ENCODE measurements around the gene ZFP82.

The ZFP82 gene

GRCh38 chr19:36409841-36410240 lies 8.6 kb downstream of the ZFP82 start:
- Histone ChIP-seq H4K20me1 (ENCODE audit: insufficient read depth, low read length, poor library complexity, severe bottlenecking) (peaks cover 16% of the 10 kb centered on the region), H3K27me3 (ENCODE audit: insufficient read depth, low read length, poor library complexity, severe bottlenecking) (no peaks in the 10 kb centered on the region), H3K9ac (ENCODE audit: low read depth, low read length, poor library complexity, severe bottlenecking) (no peak overlapping the region), H2AFZ (ENCODE audit: low read length) (no peak overlapping the region), H3F3A (ENCODE audit: low read depth) (no peaks in the 10 kb centered on the region), H3K4me2 (ENCODE audit: low read depth, low read length, poor library complexity, severe bottlenecking) (no peak overlapping the region), H3K4me1 (ENCODE audit: insufficient read depth, low read length, poor library complexity, severe bottlenecking) (peaks cover 4% of the 10 kb centered on the region), H3K9me3 (ENCODE audit: insufficient read depth, low read depth, low read length) (no peaks in the 10 kb centered on the region), H3K36me3 (ENCODE audit: insufficient read depth, low read length) (peaks cover 50% of the 10 kb centered on the region; the same call in 1 of the 2 replicates), H3K9me2 (replicated peaks; ENCODE audit: low read depth, low read length) (no peaks in the 10 kb centered on the region), H3K79me2 (ENCODE audit: insufficient read depth, low read length) (peaks cover 60% of the 10 kb centered on the region), H3K4me3 (ENCODE audit: low read length, poor library complexity, severe bottlenecking) (no peak overlapping the region)
- TF ChIP-seq CTCF (conservative IDR thresholded peaks at IDR 0.05; ENCODE audit: low read length) (no peak), EZH2phosphoT487 (IDR thresholded peaks at IDR 0.05; ENCODE audit: borderline replicate concordance) (no peak)

GRCh38 chr19:36408101-36408500 lies 10.3 kb downstream of the ZFP82 start:
- TF ChIP-seq CTCF (conservative IDR thresholded peaks at IDR 0.05; ENCODE audit: low read length) (no peak), EZH2phosphoT487 (IDR thresholded peaks at IDR 0.05; ENCODE audit: borderline replicate concordance) (no peak)
- peaks cover 4% of the 10 kb centered on the region for H3K4me1 ChIP-seq (ENCODE audit: insufficient read depth, low read length, poor library complexity, severe bottlenecking)
- peaks cover 16% of the 10 kb centered on the region for H4K20me1 ChIP-seq (ENCODE audit: insufficient read depth, low read length, poor library complexity, severe bottlenecking)
- H3K9me2 ChIP-seq (replicated peaks; ENCODE audit: low read depth, low read length), result no peaks in the 10 kb centered on the region
- H3K9ac ChIP-seq (ENCODE audit: low read depth, low read length, poor library complexity, severe bottlenecking), result no peak overlapping the region
- no peak overlapping the region for H3K4me2 ChIP-seq (ENCODE audit: low read depth, low read length, poor library complexity, severe bottlenecking)
- no peaks in the 10 kb centered on the region for H3F3A ChIP-seq (ENCODE audit: low read depth)
- H3K9me3 ChIP-seq (ENCODE audit: insufficient read depth, low read depth, low read length), result no peaks in the 10 kb centered on the region
- peaks cover 60% of the 10 kb centered on the region; the same call in 1 of the 2 replicates for H3K36me3 ChIP-seq (ENCODE audit: insufficient read depth, low read length)
- H2AFZ ChIP-seq (ENCODE audit: low read length), result no peak overlapping the region
- H3K4me3 ChIP-seq (ENCODE audit: low read length, poor library complexity, severe bottlenecking), result no peak overlapping the region
- H3K27me3 ChIP-seq (ENCODE audit: insufficient read depth, low read length, poor library complexity, severe bottlenecking), result no peaks in the 10 kb centered on the region
- peaks cover 43% of the 10 kb centered on the region for H3K79me2 ChIP-seq (ENCODE audit: insufficient read depth, low read length)

- Histone ChIP-seq H3K27me3 (ENCODE audit: insufficient read depth, low read length, poor library complexity, severe bottlenecking) (no peaks in the 10 kb centered on the region), H3K79me2 (ENCODE audit: insufficient read depth, low read length) (peaks cover 8% of the 10 kb centered on the region; the same call in 1 of the 2 replicates), H3K9me3 (ENCODE audit: insufficient read depth, low read depth, low read length) (no peaks in the 10 kb centered on the region), H3F3A (ENCODE audit: low read depth) (no peaks in the 10 kb centered on the region), H3K9ac (ENCODE audit: low read depth, low read length, poor library complexity, severe bottlenecking) (no peak overlapping the region), H4K20me1 (ENCODE audit: insufficient read depth, low read length, poor library complexity, severe bottlenecking) (no peaks in the 10 kb centered on the region), H3K9me2 (replicated peaks; ENCODE audit: low read depth, low read length) (no peaks in the 10 kb centered on the region), H3K4me3 (ENCODE audit: low read length, poor library complexity, severe bottlenecking) (no peak overlapping the region), H3K4me1 (ENCODE audit: insufficient read depth, low read length, poor library complexity, severe bottlenecking) (no peaks in the 10 kb centered on the region), H2AFZ (ENCODE audit: low read length) (no peak overlapping the region), H3K4me2 (ENCODE audit: low read depth, low read length, poor library complexity, severe bottlenecking) (no peak overlapping the region), H3K36me3 (ENCODE audit: insufficient read depth, low read length) (peaks cover 76% of the 10 kb centered on the region; the same call in 1 of the 2 replicates)
- no peak for TF ChIP-seq EZH2phosphoT487 (IDR thresholded peaks at IDR 0.05; ENCODE audit: borderline replicate concordance)
- TF ChIP-seq CTCF (conservative IDR thresholded peaks at IDR 0.05; ENCODE audit: low read length), result no peak
Observed at GRCh38 chr19:36404498-36404897, 13.9 kb downstream of the ZFP82 start.

Data from Loucy (cell line).